ENCODE results near the gene CBLIF.

GRCh38 chr11:59854871-59855270 is 9.6 kb upstream of the CBLIF start:
- TF ChIP-seq POLR2AphosphoS5 (IDR thresholded peaks at IDR 0.05; ENCODE audit: insufficient read depth in 1 of 2, low read depth in 1 of 2) = no peak
- no peak for TF ChIP-seq CTCF (IDR thresholded peaks at IDR 0.05)
